ENCODE measurements around the gene RHBDD2.
"Not testable (repeated sequence)": the region's sequence is repeated elsewhere in the genome, so short reads cannot be mapped to it uniquely, and the experiment has no call there.

The RHBDD2 gene

DNA sequence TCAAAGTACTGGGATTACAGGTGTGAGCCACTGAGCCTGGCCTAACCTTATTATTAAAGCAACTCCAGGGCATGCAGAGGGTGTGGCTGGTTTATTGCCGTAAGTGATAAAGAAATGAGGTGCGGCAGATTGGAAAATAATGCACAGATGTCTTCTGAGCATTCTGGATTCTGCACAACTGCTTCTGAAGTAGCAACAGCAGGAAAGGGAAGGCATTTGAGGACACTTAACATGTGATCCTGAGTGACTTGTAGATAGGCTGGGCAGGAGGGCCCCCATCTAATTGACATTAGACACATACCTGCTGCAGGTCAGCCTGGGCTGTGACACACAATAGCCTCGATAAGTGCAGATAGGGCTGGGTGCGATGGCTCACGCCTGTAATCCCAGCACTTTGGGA lies 5.6 kb downstream of the RHBDD2 start:
- Histone ChIP-seq H3K27ac (ENCODE audit: low read depth, low read length) (no peak overlapping the region), H3K4me1 (ENCODE audit: control insufficient read depth, insufficient read depth, low read length) (peaks cover 5% of the 10 kb centered on the region), H3K27me3 (ENCODE audit: control insufficient read depth, insufficient read depth, low read length) (no peaks in the 10 kb centered on the region), H3K9ac (ENCODE audit: low read length) (no peak overlapping the region), H3K4me3 (ENCODE audit: low read length) (no peak overlapping the region), H3K36me3 (ENCODE audit: control insufficient read depth, insufficient read depth, low read length) (peaks cover 33% of the 10 kb centered on the region)

DNA sequence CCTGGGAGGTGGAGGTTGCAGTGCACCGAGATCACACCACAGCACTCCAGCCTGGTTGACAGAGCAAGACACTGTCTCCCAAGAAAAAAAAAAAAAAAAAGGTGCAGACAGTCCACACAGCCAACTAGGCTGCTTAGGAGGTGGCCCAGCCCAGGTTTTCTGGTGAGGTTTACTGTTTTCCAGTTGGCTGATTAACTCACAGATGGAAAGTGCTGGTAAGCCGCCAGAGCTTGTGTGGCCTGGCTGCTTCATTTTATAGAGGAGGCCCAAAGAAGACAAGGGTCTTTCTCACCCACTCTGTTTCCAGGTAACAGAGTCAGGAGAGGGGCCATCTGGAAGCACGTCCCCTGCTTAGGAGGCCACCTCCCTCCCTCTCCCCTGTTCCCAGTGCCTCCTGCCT lies 6.2 kb downstream of the RHBDD2 start:
- H3K27me3 ChIP-seq (ENCODE audit: control insufficient read depth, insufficient read depth, low read length) = no peaks in the 10 kb centered on the region
- H3K9ac ChIP-seq (ENCODE audit: low read length) = no peak overlapping the region
- peaks cover 33% of the 10 kb centered on the region for H3K36me3 ChIP-seq (ENCODE audit: control insufficient read depth, insufficient read depth, low read length)
- no peak overlapping the region for H3K4me3 ChIP-seq (ENCODE audit: low read length)
- no peaks in the 10 kb centered on the region for H3K4me1 ChIP-seq (ENCODE audit: control insufficient read depth, insufficient read depth, low read length)
- H3K27ac ChIP-seq (ENCODE audit: low read depth, low read length) = no peak overlapping the region

DNA sequence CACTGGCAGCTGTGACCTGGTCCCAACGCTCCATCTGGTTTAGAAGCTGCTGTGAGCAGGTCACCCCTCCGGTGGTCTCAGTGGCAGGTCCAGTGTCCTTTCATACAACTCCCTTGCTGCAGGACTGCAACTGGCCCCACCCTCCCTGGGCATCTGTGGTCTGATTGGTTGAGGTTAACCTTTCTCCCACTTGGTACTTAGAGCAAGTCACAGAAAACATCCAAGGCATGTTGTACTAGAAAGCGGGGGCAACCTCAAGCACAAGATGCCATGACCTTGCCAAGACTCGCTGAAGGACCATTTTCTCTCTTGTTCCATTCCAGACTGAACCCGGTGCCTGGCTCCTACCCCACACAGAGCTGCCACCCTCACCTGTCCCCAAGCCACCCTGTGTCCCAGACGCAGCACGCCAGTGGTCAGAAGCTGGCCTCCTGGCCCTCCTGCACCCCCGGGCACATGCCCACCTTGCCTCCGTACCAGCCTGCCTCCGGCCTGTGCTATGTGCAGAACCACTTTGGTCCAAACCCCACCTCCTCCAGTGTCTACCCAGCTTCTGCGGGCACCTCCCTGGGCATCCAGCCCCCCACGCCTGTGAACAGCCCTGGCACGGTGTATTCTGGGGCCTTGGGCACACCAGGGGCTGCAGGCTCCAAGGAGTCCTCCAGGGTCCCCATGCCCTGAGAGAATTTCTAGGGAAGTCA lies 9.0 kb downstream of the RHBDD2 start:
- Histone ChIP-seq H3K27me3 (ENCODE audit: control insufficient read depth, insufficient read depth, low read length) (no peaks in the 10 kb centered on the region), H3K27ac (ENCODE audit: low read depth, low read length) (no peak overlapping the region), H3K4me3 (ENCODE audit: low read length) (no peak overlapping the region), H3K4me1 (ENCODE audit: control insufficient read depth, insufficient read depth, low read length) (no peaks in the 10 kb centered on the region), H3K9ac (ENCODE audit: low read length) (no peak overlapping the region), H3K36me3 (ENCODE audit: control insufficient read depth, insufficient read depth, low read length) (peaks cover 22% of the 10 kb centered on the region)

DNA sequence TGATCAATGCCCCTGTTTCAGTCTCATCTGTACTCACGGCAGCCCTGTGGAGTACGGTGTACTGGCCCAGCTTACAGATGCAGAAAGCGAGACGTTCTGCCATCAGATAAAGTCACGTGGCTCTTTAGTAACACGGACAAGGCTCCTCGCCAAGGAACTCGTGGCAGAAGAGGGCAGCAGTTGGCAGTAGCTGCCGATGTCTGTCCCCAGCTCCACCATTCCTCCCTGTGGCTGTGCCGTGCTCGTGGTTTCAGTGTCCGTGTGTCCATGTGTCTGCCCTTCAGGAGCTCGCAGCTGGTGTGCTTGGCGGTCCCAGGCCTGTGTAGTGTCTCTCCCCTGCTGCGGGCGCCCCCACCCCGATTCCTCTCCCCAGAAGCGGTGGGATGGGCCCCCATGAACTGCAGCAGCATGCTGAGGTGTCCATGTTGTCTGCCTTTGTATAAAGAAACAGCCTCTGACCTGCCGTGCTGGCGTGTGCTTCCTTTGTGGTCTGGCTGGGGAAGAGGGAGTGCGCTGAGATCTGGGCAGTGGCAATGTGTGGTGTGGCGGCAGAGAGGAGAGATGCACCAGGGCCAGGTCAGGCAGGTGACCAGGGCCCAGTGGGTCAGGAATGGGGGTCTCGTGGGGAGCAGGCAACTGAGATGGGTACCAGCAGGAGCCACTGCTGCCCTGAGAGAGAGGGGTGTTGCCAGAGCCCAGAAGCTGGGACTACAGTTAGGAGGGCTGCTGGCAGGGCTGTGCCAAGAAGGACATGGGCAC lies 9.8 kb downstream of the RHBDD2 start:
- Histone ChIP-seq H3K27me3 (ENCODE audit: control insufficient read depth, insufficient read depth, low read length) (no peaks in the 10 kb centered on the region), H3K4me1 (ENCODE audit: control insufficient read depth, insufficient read depth, low read length) (no peaks in the 10 kb centered on the region), H3K4me3 (ENCODE audit: low read length) (no peak overlapping the region), H3K9ac (ENCODE audit: low read length) (no peak overlapping the region), H3K36me3 (ENCODE audit: control insufficient read depth, insufficient read depth, low read length) (peaks cover 16% of the 10 kb centered on the region), H3K27ac (ENCODE audit: low read depth, low read length) (no peak overlapping the region)

DNA sequence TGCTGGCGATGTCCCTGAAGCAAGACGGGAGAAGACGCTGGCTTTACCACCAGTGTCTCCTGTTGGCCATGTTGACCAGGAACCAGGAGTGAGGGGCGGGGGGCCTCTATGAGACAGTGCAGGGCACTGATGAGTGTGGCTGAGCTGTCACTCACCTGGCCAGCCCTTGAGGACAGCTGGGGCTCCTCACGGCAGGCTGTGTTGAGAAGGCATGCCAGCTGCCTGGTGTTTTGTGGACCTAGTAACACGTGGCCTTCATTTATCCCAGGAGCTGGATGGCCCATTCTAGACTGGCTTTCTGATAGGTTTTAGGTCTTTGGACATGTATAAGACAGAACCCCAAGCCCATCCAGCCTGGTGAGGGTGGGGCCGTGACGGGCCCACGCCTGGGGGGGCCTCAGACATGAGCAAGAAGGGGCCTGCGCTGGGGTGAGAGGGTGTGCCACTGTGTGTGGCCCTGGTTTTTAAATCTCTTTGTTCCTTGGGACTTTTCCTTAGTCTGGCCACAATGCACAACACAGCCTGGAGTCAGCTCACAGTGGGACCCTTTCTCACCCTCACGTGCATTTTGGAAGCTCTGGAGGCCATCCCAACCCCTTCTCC lies 10.5 kb downstream of the RHBDD2 start:
- Histone ChIP-seq H3K27ac (ENCODE audit: low read depth, low read length) (no peak overlapping the region), H3K4me3 (ENCODE audit: low read length) (no peak overlapping the region), H3K9ac (ENCODE audit: low read length) (no peak overlapping the region), H3K36me3 (ENCODE audit: control insufficient read depth, insufficient read depth, low read length) (peaks cover 14% of the 10 kb centered on the region), H3K27me3 (ENCODE audit: control insufficient read depth, insufficient read depth, low read length) (no peaks in the 10 kb centered on the region), H3K4me1 (ENCODE audit: control insufficient read depth, insufficient read depth, low read length) (no peaks in the 10 kb centered on the region)

DNA sequence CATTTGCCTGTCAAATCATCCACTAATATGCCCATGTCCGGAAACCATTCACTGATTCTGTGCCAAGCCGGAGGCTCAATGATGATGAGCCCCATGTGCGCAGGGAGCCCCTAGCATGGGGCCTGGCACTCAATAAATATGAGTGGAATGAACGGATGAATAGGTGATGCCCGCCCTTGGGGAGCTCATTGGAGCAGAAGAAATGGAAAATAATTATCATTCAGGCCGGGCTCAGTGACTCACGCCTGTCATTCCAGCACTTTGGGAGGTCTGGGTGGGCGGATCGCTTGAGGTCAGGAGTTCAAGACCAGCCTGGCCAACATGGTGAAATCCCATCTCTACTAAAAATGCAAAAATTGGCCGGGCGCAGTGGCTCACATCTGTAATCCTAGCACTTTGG lies 11.0 kb downstream of the RHBDD2 start:
- Histone ChIP-seq H3K9ac (ENCODE audit: low read length) (no peak overlapping the region), H3K27me3 (ENCODE audit: control insufficient read depth, insufficient read depth, low read length) (no peaks in the 10 kb centered on the region), H3K4me1 (ENCODE audit: control insufficient read depth, insufficient read depth, low read length) (no peaks in the 10 kb centered on the region), H3K4me3 (ENCODE audit: low read length) (no peak overlapping the region), H3K27ac (ENCODE audit: low read depth, low read length) (no peak overlapping the region), H3K36me3 (ENCODE audit: control insufficient read depth, insufficient read depth, low read length) (peaks cover 9% of the 10 kb centered on the region)

DNA sequence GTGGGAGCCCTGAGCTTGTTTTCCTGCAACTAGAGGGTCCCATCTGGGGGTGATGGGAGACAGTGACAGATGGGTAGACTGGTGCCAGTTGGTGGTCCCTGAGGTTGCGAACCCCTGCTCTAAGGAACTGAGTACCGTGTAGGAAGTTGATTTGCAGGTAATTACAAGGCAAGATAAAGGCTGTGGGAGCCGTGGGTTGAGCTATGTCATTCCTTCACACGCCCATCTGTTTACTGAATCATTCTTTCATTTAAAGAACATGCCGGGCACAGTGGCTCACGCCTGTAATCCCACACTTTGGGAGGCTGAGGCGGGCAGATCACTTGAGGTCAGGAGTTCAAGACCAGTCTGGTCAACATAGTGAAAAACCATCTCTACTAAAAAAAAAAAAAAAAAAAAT lies 12.4 kb downstream of the RHBDD2 start:
- H3K36me3 ChIP-seq (ENCODE audit: control insufficient read depth, insufficient read depth, low read length); H3K4me3 ChIP-seq (ENCODE audit: low read length); H3K9ac ChIP-seq (ENCODE audit: low read length); H3K27ac ChIP-seq (ENCODE audit: low read depth, low read length); H3K27me3 ChIP-seq (ENCODE audit: control insufficient read depth, insufficient read depth, low read length); H3K4me1 ChIP-seq (ENCODE audit: control insufficient read depth, insufficient read depth, low read length): not testable (repeated sequence)

DNA sequence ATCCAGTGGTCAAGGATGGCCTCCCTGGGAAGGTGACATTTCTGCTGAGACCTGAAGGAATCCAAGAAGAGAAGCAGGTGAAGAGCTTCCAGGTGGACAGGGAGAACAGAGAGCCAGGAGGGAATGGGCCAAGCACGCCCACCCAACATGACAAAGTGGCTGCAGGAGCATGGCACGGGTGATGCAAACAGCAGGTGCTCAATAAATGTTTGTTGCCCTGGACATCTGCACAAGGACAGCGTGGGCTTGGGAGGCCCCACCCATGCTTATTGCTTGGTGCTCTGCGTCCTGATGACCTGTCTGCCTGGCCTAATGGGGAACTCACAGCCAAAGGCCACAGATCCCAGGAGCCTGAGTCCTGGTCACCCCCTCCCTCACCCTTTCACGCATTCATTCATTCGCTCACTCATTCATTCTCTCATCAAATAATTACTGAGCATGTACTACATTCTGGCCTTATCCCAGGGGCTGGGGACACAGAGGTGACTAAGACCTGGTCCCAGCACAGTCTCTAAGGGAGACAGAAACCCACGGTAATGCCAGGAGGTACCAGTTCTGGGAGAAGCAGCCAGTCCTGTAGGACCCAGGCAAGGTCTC lies 13.1 kb downstream of the RHBDD2 start:
- no peaks in the 10 kb centered on the region for H3K27me3 ChIP-seq (ENCODE audit: control insufficient read depth, insufficient read depth, low read length)
- no peak overlapping the region for H3K4me3 ChIP-seq (ENCODE audit: low read length)
- peaks cover 7% of the 10 kb centered on the region for H3K36me3 ChIP-seq (ENCODE audit: control insufficient read depth, insufficient read depth, low read length)
- no peak overlapping the region for H3K27ac ChIP-seq (ENCODE audit: low read depth, low read length)
- H3K9ac ChIP-seq (ENCODE audit: low read length) = no peak overlapping the region
- H3K4me1 ChIP-seq (ENCODE audit: control insufficient read depth, insufficient read depth, low read length) = no peaks in the 10 kb centered on the region

DNA sequence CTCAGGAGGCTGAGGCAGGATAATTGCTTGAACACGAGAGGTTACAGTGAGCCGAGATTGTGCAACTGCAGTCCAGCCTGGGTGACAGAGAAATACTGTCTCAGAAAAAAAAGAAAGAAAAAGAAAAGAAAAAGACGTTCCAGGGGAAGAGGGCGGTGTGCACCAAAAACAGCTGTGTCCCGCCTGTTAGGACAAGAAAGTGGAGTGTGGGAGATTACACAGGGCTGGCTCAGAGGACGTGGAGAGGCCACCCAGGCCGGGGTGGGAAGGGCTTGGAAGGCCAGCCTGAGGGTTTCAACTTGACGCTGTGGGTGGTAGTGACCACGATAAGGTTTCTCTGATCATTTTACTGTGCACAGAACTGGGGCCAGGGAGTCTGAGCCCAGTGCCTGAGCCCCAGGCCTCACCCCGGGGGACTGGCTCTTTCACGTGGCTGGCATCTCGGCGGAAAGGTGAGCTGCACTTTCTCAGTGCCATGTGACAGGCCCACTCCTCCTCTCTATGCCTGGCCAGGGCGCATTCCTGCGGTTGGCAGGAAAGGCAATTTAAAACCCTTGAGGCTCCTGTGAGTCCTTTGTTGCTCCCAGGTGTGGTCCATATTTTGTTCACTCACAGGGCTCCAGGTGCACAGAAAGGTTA lies 13.9 kb downstream of the RHBDD2 start:
- Histone ChIP-seq H3K9ac (ENCODE audit: low read length) (no peak overlapping the region), H3K4me3 (ENCODE audit: low read length) (no peak overlapping the region), H3K36me3 (ENCODE audit: control insufficient read depth, insufficient read depth, low read length) (peaks cover 4% of the 10 kb centered on the region), H3K4me1 (ENCODE audit: control insufficient read depth, insufficient read depth, low read length) (no peaks in the 10 kb centered on the region), H3K27me3 (ENCODE audit: control insufficient read depth, insufficient read depth, low read length) (no peaks in the 10 kb centered on the region), H3K27ac (ENCODE audit: low read depth, low read length) (no peak overlapping the region)

DNA sequence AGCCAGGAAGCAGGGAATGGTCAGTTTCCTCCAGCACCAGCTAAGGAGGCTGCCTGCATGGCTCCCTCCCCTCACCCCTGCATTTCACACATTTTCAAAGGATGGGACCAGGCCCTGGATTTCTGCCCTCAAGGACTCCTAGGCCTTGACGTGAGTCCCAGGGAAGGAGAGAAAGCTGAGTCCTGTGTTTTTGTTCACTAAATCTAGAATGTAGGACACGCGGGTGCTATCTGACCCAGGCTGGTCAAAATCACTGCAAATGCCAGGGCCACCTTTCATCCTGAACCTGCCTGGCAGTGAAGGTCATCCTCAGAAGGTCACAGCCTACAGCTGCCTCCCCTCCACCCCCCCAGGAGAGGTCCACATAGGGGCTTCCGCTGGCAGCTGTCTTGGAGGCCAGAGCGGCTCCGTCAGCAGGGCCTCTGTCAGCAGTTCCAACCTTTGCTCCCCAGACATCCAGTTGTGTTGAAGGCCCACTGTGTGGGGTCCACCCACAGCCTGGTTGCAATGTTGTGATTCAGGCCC lies 18.0 kb downstream of the RHBDD2 start:
- H3K4me3 ChIP-seq (ENCODE audit: low read length) = no peak overlapping the region
- no peaks in the 10 kb centered on the region for H3K27me3 ChIP-seq (ENCODE audit: control insufficient read depth, insufficient read depth, low read length)
- no peaks in the 10 kb centered on the region for H3K36me3 ChIP-seq (ENCODE audit: control insufficient read depth, insufficient read depth, low read length)
- H3K4me1 ChIP-seq (ENCODE audit: control insufficient read depth, insufficient read depth, low read length) = no peaks in the 10 kb centered on the region
- no peak overlapping the region for H3K9ac ChIP-seq (ENCODE audit: low read length)
- no peak overlapping the region for H3K27ac ChIP-seq (ENCODE audit: low read depth, low read length)

DNA sequence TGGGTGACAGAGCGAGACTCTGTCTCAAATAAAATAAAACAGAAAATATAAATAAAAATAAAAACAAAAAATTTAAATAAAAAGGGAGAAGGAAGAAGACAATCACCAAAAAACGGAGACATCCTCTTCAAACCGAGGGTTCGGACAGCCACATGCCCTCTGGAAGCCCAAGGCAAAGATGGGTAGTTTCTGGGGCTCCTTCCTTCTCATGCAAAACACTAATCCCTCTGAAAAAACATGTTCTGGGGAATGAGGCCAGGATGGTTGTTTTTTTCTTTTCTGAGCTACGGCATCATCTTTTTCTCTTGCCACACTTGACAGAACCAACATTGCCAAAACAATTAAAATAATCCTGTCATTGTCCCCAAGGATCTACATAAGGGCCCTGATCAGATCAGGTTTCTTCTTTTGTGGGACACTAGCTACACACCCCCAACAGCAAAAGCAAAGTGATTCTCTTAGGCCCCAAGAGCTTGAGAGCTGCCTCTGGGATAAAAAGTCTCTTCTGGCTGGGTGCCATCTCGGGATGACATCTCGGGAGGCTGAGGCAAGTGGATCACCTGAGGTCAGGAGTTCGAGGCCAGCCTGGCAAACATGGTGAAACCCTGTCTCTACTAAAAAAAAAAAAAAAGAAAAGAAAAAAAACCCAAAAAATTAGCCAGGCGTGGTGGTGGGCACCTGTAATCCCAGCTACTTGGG lies 21.9 kb downstream of the RHBDD2 start:
- Histone ChIP-seq H3K9ac (ENCODE audit: low read length) (no peak overlapping the region), H3K27me3 (ENCODE audit: control insufficient read depth, insufficient read depth, low read length) (no peaks in the 10 kb centered on the region)

More for the DNA sequence above, 21.9 kb downstream of the RHBDD2 start:
- Histone ChIP-seq H3K4me1 (ENCODE audit: control insufficient read depth, insufficient read depth, low read length) (no peaks in the 10 kb centered on the region), H3K27ac (ENCODE audit: low read depth, low read length) (no peak overlapping the region), H3K36me3 (ENCODE audit: control insufficient read depth, insufficient read depth, low read length) (no peaks in the 10 kb centered on the region), H3K4me3 (ENCODE audit: low read length) (no peak overlapping the region)

Measured in rectal smooth muscle tissue (tissue), 1 donor.